Skeletal muscle satellite cell (primary cell): ENCODE results near the gene FAM114A2.
A peak's percentile ranks its signal among the peaks of the same experiment; 100 is the strongest.

Experiments used
- H3K27me3 ChIP-seq: 2 replicates; pipeline ENCODE4 v1.7.0; 2013; ENCODE audit warnings: low read length; ENCODE audit not compliant: control insufficient read depth, insufficient read depth
- H3K36me3 ChIP-seq: 2 replicates; pipeline ENCODE4 v1.7.0; 2013; ENCODE audit warnings: mild to moderate bottlenecking, control low read depth, low read length; ENCODE audit not compliant: insufficient read depth
- H3K4me1 ChIP-seq: 2 replicates; pipeline ENCODE4 v1.7.0; 2013; ENCODE audit warnings: low read length; ENCODE audit not compliant: control insufficient read depth, insufficient read depth
- H3K4me2 ChIP-seq: 2 replicates; pipeline ENCODE4 v1.7.0; 2013; ENCODE audit warnings: mild to moderate bottlenecking, low read length
- H3K4me3 ChIP-seq: 2 replicates; pipeline ENCODE4 v1.7.0; 2013; ENCODE audit warnings: low read length
- H3K9ac ChIP-seq: 2 replicates; pipeline ENCODE4 v1.7.0; 2013; ENCODE audit warnings: mild to moderate bottlenecking, low read depth, low read length, moderate library complexity
- H3K9me3 ChIP-seq: replicated peaks from 2 replicates; pipeline ENCODE4 v1.7.0; 2013; ENCODE audit warnings: mild to moderate bottlenecking, control low read depth, low read length

Gene FAM114A2

GRCh38 chr5:153979028-153979783 is 59.5 kb downstream of the FAM114A2 start:
- Histone ChIP-seq H3K9me3 (no peaks in the 10 kb centered on the region), H3K4me2 (no peak overlapping the region), H3K9ac (no peak overlapping the region), H3K27me3 (peaks cover 4% of the 10 kb centered on the region), H3K4me1 (no peaks in the 10 kb centered on the region), H3K4me3 (no peak overlapping the region), H3K36me3 (no peaks in the 10 kb centered on the region)

GRCh38 chr5:153974813-153975163 is 63.9 kb downstream of the FAM114A2 start:
- no peaks in the 10 kb centered on the region for H3K36me3 ChIP-seq
- no peak overlapping the region for H3K4me2 ChIP-seq
- H3K4me3 ChIP-seq = no peak overlapping the region
- no peaks in the 10 kb centered on the region for H3K4me1 ChIP-seq
- peaks cover 4% of the 10 kb centered on the region for H3K27me3 ChIP-seq
- H3K9me3 ChIP-seq = no peaks in the 10 kb centered on the region
- no peak overlapping the region for H3K9ac ChIP-seq

GRCh38 chr5:153974131-153974812 is 64.4 kb downstream of the FAM114A2 start:
- Histone ChIP-seq H3K4me3 (no peak overlapping the region), H3K27me3 (peaks cover 4% of the 10 kb centered on the region), H3K4me1 (no peaks in the 10 kb centered on the region), H3K36me3 (no peaks in the 10 kb centered on the region), H3K9ac (no peak overlapping the region), H3K4me2 (no peak overlapping the region), H3K9me3 (no peaks in the 10 kb centered on the region)

- Histone ChIP-seq H3K4me2 (no peak overlapping the region), H3K9me3 (no peaks in the 10 kb centered on the region), H3K27me3 (no peaks in the 10 kb centered on the region), H3K9ac (no peak overlapping the region), H3K4me1 (no peaks in the 10 kb centered on the region), H3K4me3 (no peak overlapping the region), H3K36me3 (no peaks in the 10 kb centered on the region)
Observed at GRCh38 chr5:153972240-153972639, 66.5 kb downstream of the FAM114A2 start.

GRCh38 chr5:153970496-153970895 is 68.2 kb downstream of the FAM114A2 start:
- H3K4me1 ChIP-seq = no peaks in the 10 kb centered on the region
- H3K27me3 ChIP-seq = no peaks in the 10 kb centered on the region
- H3K9ac ChIP-seq = no peak overlapping the region
- H3K4me2 ChIP-seq = no peak overlapping the region
- H3K9me3 ChIP-seq = no peaks in the 10 kb centered on the region
- no peak overlapping the region for H3K4me3 ChIP-seq
- no peaks in the 10 kb centered on the region for H3K36me3 ChIP-seq

GRCh38 chr5:153969563-153969895 is 69.2 kb downstream of the FAM114A2 start:
- Histone ChIP-seq H3K9ac (no peak overlapping the region), H3K27me3 (no peaks in the 10 kb centered on the region)

GRCh38 chr5:153968761-153969562 is 69.7 kb downstream of the FAM114A2 start:
- no peak overlapping the region for H3K9ac ChIP-seq
- H3K27me3 ChIP-seq = no peaks in the 10 kb centered on the region
- H3K4me1 ChIP-seq = peaks cover 5% of the 10 kb centered on the region
- H3K4me3 ChIP-seq = no peak overlapping the region
- H3K4me2 ChIP-seq = no peak overlapping the region
- no peaks in the 10 kb centered on the region for H3K36me3 ChIP-seq
- H3K9me3 ChIP-seq = no peaks in the 10 kb centered on the region

More at GRCh38 chr5:153969563-153969895, 69.2 kb downstream of the FAM114A2 start:
- Histone ChIP-seq H3K36me3 (no peaks in the 10 kb centered on the region), H3K4me2 (no peak overlapping the region), H3K9me3 (no peaks in the 10 kb centered on the region), H3K4me1 (peaks cover 4% of the 10 kb centered on the region), H3K4me3 (no peak overlapping the region)

- Histone ChIP-seq H3K9me3 (no peaks in the 10 kb centered on the region), H3K4me1 (peaks cover 17% of the 10 kb centered on the region), H3K36me3 (no peaks in the 10 kb centered on the region), H3K9ac (peak overlapping the region; percentile 29), H3K27me3 (no peaks in the 10 kb centered on the region), H3K4me2 (peak overlapping the region; percentile 64), H3K4me3 (peak overlapping the region; percentile 39)
Observed at GRCh38 chr5:153964880-153965645, 73.6 kb downstream of the FAM114A2 start.

- peak overlapping the region; percentile 29 for H3K9ac ChIP-seq
- peaks cover 25% of the 10 kb centered on the region for H3K4me1 ChIP-seq
- no peaks in the 10 kb centered on the region for H3K27me3 ChIP-seq
- H3K36me3 ChIP-seq = no peaks in the 10 kb centered on the region
- H3K4me3 ChIP-seq = peak overlapping the region; percentile 39
- no peaks in the 10 kb centered on the region for H3K9me3 ChIP-seq
- H3K4me2 ChIP-seq = peak overlapping the region; percentile 64
Observed at GRCh38 chr5:153964191-153964879, 74.4 kb downstream of the FAM114A2 start.

GRCh38 chr5:153960269-153961215 is 78.2 kb downstream of the FAM114A2 start:
- H3K9ac ChIP-seq = peak overlapping the region; percentile 49
- H3K27me3 ChIP-seq = no peaks in the 10 kb centered on the region
- H3K9me3 ChIP-seq = no peaks in the 10 kb centered on the region
- no peaks in the 10 kb centered on the region for H3K36me3 ChIP-seq
- peak overlapping the region; percentile 10 for H3K4me3 ChIP-seq
- peak overlapping the region; percentile 51 for H3K4me2 ChIP-seq
- peaks cover 30% of the 10 kb centered on the region for H3K4me1 ChIP-seq
